ENCODE measurements around the gene ACP5.

Gene ACP5

DNA sequence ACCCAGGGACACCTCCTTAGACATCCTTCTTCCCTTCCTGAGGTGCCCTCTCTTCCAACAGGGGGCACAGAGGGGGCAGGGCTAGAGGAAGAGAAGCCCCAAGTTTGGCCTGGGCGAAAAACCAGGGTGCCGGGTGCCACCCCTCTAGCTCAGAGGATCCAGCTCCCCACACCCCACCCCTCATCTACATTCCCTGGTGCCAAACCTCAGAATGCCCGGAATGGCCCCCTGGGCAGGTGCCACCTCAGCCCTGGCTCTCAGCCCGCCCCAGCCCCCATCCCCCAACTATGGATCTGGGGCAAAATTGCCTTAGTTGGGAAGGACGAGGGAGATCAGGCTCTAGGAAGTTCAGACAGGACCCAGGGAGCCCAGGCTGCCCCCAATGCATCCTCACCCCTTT is 36.8 kb downstream of the ACP5 start:
- peak overlapping the region; percentile 97 to 98 for H3K27ac ChIP-seq
- peak overlapping the region; percentile 82 for H3K4me3 ChIP-seq
- DNase-seq (ENCODE audit: low spot score) = no peak
- TF ChIP-seq, protein P1, sequence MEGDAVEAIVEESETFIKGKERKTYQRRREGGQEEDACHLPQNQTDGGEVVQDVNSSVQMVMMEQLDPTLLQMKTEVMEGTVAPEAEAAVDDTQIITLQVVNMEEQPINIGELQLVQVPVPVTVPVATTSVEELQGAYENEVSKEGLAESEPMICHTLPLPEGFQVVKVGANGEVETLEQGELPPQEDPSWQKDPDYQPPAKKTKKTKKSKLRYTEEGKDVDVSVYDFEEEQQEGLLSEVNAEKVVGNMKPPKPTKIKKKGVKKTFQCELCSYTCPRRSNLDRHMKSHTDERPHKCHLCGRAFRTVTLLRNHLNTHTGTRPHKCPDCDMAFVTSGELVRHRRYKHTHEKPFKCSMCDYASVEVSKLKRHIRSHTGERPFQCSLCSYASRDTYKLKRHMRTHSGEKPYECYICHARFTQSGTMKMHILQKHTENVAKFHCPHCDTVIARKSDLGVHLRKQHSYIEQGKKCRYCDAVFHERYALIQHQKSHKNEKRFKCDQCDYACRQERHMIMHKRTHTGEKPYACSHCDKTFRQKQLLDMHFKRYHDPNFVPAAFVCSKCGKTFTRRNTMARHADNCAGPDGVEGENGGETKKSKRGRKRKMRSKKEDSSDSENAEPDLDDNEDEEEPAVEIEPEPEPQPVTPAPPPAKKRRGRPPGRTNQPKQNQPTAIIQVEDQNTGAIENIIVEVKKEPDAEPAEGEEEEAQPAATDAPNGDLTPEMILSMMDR (IDR thresholded peaks at IDR 0.05) = no peak

DNA sequence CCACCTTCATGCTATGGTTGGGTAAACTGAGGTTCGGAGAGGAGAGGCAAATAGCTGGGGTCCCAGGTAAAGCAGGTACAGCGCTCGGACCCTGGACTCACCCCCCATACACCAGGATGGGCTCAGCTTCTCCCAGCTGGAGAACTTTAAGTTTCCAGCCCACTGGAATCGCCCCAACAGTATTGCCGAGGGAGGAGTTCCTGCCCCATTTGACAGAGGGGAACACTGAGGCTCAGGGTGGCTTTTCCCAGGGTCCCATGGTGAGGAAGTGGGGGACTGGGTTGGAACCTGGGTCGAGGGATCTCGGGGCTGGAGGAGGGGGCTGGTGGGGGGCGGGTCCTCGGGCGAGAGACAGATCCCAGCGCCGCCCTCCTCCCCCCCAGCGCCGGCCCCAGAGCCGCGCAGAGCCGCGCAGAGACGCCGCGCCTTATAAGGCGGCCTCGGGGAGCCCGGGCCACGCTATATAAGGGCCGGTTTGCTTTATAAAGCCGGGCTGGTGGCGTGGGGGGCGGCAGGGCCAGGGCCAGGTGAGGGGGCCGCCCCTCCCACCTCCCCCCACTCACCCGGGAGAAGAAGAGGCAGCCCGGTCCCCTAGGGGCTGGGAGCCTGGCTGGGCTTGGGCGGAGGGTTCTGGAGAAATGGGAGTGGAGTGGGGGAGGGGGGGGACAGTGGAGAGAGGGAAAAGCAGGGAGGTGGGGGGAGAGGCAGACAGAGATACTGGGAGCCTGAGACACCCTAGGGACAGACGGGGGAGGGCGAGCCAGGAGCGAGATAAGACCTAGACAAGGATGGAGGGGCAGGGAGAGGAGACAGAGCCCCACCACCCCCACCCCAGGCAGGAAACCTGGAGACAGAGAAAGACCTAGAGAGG is 37.7 kb downstream of the ACP5 start:
- no peak for DNase-seq (ENCODE audit: low spot score)
- TF ChIP-seq, protein P1 (IDR thresholded peaks at IDR 0.05) = no peak
- peak overlapping the region; percentile 97 to 98 for H3K27ac ChIP-seq
- peak overlapping the region; percentile 82 for H3K4me3 ChIP-seq

DNA sequence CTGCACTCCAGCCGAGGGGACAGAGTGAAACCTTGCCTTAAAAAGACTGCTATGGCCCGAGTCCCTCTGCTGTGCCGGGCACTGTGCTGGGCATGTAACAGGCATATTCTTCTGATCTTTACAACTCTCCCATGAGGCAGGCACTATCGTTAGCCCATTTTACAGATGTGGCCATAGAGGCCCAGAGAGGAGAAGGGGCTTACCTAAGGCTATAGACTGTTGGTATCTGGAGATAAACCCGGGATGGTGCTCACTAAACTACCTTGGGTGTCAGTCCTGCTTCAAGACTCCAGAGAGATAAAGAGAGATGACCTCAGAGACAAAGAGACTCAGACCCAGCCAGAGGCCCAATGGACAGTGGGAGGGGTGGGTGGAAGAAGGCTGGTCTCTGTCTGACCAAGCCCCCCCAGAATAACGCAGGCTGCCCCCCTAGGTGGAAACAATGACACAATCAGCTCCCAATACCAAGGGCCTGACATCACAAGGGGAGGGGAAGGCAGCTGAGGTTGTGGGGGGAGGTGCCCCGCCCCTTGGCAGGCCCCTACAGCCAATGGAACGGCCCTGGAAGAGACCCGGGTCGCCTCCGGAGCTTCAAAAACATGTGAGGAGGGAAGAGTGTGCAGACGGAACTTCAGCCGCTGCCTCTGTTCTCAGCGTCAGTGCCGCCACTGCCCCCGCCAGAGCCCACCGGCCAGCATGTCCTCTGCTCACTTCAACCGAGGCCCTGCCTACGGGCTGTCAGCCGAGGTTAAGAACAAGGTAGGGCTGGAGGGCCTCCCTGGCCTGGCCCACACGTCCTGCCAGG is 39.0 kb downstream of the ACP5 start, which contains the start of gene CNN1:
CNN1 (plus strand) TSS at position 620 of the 805 bp plus-strand sequence; CDS start at position 697, 77 bp downstream.
- peak within 1 kb of the TSS; percentile 82 for H3K4me3 ChIP-seq
- peak within 1 kb of the TSS; percentile 97 to 98 for H3K27ac ChIP-seq
- TF ChIP-seq, protein P1 (IDR thresholded peaks at IDR 0.05) = no peak
- peak; percentile 96 for DNase-seq (ENCODE audit: low spot score)

DNA sequence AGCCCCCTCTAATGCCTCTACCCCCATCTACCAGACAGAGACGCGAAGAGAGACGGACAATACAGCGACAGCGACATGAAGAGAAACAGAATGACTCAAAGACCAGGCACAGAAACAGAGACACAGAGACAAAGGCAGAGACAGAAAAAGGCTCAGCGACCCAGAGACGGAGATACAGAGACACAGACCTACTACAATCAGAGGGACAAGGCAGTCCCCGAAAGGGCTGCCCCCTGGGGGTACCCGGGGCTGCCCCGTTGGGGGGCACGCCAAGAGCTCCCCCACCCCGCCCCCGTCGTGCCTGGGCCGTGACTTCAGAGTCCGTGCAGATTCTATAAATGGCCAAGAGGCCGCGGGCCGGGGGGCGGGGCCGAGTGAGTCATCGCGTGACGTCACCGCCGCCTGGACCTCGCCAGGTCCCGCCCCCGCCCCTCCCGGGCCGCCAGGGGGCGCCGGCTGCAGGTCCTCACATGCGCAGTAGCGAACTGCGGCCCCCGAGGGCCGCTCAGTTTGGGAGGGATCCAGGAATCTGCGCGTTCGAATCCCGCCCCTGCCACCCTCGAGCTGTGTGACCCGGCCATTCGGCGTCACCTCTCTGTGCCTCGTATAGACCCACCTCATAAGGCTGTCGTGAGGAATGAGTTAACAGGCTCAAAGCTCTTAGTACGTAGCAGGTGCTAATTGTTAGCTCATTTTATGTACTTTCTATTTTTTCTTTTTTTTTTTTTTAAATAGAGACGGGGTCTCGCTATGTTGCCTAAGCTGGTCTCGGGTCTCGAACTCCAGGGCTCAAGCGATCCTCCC is 41.5 kb downstream of the ACP5 start:
- DNase-seq (ENCODE audit: low spot score) = peak; percentile 94

DNA sequence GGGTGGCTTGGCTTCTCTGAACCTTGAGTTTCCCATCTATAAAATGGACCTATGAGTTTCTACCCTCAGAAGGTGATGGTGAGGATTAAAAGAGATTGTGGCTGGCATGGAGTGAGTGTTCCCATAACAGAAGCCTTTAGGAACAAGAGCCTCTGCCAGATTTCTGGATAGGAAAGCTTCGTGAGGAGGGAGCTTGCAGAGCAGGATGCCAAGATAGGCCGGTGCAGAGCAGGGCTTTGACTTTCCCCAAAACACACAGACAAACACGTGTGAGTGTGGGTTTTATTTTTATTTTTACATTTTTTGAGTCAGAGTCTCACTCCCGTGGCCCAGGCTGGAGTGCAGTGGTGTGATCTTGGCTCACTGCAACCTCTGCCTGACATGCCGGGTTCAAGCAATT is 42.5 kb downstream of the ACP5 start:
- no peak for DNase-seq (ENCODE audit: low spot score)
- Histone ChIP-seq H3K27ac (peak overlapping the region; percentile 94 to 97), H3K4me3 (no peak overlapping the region)
- TF ChIP-seq, protein P1 (IDR thresholded peaks at IDR 0.05) = no peak

More for the DNA sequence above, 41.5 kb downstream of the ACP5 start:
- Histone ChIP-seq H3K27ac (peak overlapping the region; percentile 94 to 97), H3K4me3 (peak overlapping the region; percentile 67)
- TF ChIP-seq, protein P1 (IDR thresholded peaks at IDR 0.05) = peak; percentile 81

DNA sequence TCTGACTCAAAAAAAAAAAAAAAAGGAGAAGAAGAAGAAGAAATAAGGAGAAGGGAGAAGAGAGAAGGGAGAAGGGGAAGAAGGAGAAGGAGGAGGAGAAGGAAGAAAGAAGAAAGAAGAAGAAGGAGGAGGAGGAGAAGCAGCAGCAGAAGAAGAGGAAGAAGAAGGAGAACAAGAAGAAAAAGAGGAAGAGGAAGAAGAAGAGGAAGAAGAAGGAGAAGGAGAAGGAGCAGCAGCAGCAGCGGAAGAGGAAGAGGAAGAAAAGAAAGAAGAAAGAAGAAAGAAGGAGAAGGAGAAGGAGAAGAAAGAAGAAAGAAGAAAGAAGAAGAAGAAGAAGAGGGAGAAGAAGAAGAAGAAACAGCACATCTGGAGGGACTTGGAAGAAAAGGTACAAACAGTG is 42.9 kb downstream of the ACP5 start:
- H3K4me3 ChIP-seq = no peak overlapping the region
- H3K27ac ChIP-seq = peak overlapping the region; percentile 94 to 97
- no peak for DNase-seq (ENCODE audit: low spot score)
- TF ChIP-seq, protein P1 (IDR thresholded peaks at IDR 0.05) = no peak
